Suprapubic skin (tissue), 4 donors: ENCODE data around the gene SUPT5H.

Experiments used
- POLR2A ChIP-seq, 2 donors: fragments of 450-650 bp; IDR thresholded peaks; one replicate each; pipeline ENCODE4 v1.6.1; 2017; ENCODE audit warnings: antibody characterized with exemption in 2 of 2, mild to moderate bottlenecking in 2 of 2, moderate library complexity in 2 of 2
- POLR2AphosphoS5 ChIP-seq, 3 donors: sonication (generic); formaldehyde crosslinking; IDR thresholded peaks; one replicate each; pipeline ENCODE4 v1.6.1; 2017; ENCODE audit warnings: antibody characterized with exemption in 3 of 3
- TF ChIP-seq, protein P1 (sequence below), 2 donors: fragments of 200-600 bp in 1 of 2; fragments of 450-650 bp in 1 of 2; sonication (generic) in 1 of 2; IDR thresholded peaks; one replicate each; pipeline ENCODE4 v1.5.1; 2016 to 2019; ENCODE audit warnings: antibody characterized with exemption in 2 of 2, mild to moderate bottlenecking in 1 of 2, moderate library complexity in 1 of 2

DNA sequence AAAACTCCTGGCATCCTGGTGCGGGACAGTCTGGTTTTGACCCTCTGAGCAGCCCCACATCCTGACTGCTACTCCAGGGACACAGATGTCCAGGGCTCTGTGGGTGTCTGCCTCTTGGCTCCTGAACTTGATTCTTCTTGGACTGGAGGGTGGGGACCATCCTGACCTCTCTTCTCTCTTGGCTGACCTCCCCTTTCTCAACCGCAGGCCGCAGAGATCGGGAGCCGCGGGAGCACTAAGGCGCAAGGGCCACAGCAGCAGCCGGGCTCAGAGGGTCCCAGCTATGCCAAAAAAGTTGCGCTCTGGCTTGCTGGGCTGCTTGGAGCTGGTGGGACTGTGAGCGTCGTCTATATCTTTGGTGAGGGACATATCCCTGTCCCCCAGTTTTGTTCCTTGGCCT is 36.3 kb downstream of the SUPT5H start:
- TF ChIP-seq, protein P1, sequence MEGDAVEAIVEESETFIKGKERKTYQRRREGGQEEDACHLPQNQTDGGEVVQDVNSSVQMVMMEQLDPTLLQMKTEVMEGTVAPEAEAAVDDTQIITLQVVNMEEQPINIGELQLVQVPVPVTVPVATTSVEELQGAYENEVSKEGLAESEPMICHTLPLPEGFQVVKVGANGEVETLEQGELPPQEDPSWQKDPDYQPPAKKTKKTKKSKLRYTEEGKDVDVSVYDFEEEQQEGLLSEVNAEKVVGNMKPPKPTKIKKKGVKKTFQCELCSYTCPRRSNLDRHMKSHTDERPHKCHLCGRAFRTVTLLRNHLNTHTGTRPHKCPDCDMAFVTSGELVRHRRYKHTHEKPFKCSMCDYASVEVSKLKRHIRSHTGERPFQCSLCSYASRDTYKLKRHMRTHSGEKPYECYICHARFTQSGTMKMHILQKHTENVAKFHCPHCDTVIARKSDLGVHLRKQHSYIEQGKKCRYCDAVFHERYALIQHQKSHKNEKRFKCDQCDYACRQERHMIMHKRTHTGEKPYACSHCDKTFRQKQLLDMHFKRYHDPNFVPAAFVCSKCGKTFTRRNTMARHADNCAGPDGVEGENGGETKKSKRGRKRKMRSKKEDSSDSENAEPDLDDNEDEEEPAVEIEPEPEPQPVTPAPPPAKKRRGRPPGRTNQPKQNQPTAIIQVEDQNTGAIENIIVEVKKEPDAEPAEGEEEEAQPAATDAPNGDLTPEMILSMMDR (IDR thresholded peaks at IDR 0.05) = no peak
- no peak for TF ChIP-seq POLR2A (IDR thresholded peaks at IDR 0.05)
- no peak for TF ChIP-seq POLR2AphosphoS5 (IDR thresholded peaks at IDR 0.05)
